Subcutaneous adipose tissue (tissue), 4 donors: ENCODE data around the gene TLK1. TPM values are rescaled to one million over a fixed set of nuclear protein-coding genes. Genes with fewer than 3 reads are reported as not detected.

Experiments
- CTCF ChIP-seq: fragments of 450-650 bp; IDR thresholded peaks from one replicate; pipeline ENCODE4 v1.5.1; 2016; ENCODE audit warnings: low read depth, mild to moderate bottlenecking, control low read depth, antibody characterized with exemption, moderate library complexity
- total RNA-seq, 4 donors: library from RNA; depleted of rRNA; stranded (reverse); fragments of >200 nt; gene quantifications; one replicate each; pipeline ENCODE4 v1.1.0, GENCODE V29; 2016

Gene TLK1
- total RNA-seq, 4 donors from 2014 or later: 30.6 to 37.5 (median 34.4) TPM

- TF ChIP-seq CTCF: no peak
Measured at GRCh38 chr2:171046048-171046560, 114.6 kb downstream of the TLK1 start.

- no peak for TF ChIP-seq CTCF
Measured at GRCh38 chr2:171044416-171044815, 116.3 kb downstream of the TLK1 start.

GRCh38 chr2:171042253-171042969 lies 118.3 kb downstream of the TLK1 start:
- TF ChIP-seq CTCF: no peak

GRCh38 chr2:171036532-171036931 lies 124.2 kb downstream of the TLK1 start:
- no peak for TF ChIP-seq CTCF

- TF ChIP-seq CTCF: no peak
Measured at GRCh38 chr2:171034315-171034714, 126.4 kb downstream of the TLK1 start.

DNA sequence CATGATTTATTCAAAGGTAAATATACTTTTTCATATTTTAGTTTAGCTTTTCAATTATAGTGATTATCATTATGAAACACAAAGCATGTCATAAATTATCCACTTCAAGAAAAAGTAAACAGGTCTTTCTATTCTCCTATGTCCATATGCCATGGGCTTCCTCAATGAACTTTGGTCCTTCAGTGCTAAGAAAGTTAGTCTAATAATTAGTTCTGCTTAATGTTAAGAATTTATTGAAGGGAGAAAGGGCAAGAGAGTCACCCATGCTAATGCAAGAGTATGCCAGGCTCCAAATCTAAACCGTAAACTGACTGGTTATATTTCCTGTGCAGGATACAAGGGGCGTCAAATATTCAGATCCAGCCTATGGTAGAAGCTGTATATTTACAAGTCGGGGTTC lies 135.5 kb downstream of the TLK1 start:
- TF ChIP-seq CTCF: no peak

- TF ChIP-seq CTCF: no peak
Measured at GRCh38 chr2:171018522-171018921, 142.2 kb downstream of the TLK1 start.
